Endothelial cell of umbilical vein (primary cell): Measurements from ENCODE around the gene MT1G. TPM values are rescaled to one million over a fixed set of nuclear protein-coding genes. Genes with fewer than 3 reads are reported as not detected.
A peak's percentile ranks its signal among the peaks of the same experiment; 100 is the strongest.

Source experiments
- BruUV-seq: library from RNA; stranded (reverse); fragments of 400-500 nt; replicated peaks from 2 replicates; lab custom pipeline; 2021; lab: Mats Ljungman, UMichigan
- CTCF ChIA-PET: fragments of 300-600, 350-600 bp; sonication (Branson Sonifier 250); formaldehyde crosslinking; loops from one replicate; lab custom pipeline; 2021; ENCODE audit warnings: antibody characterized with exemption, inconsistent platforms; lab: Charles Lee
- POLR2A ChIA-PET: fragments of 300-600, 350-600 bp; sonication (Branson Sonifier 250); formaldehyde crosslinking; loops from one replicate; lab custom pipeline; 2021; ENCODE audit warnings: antibody characterized with exemption, inconsistent platforms; lab: Charles Lee
- DNase-seq: peaks from one replicate; pipeline ENCODE4 v3.0.0-alpha.2; 2011; ENCODE audit warnings: low read depth, low spot score
- FAIRE-seq: peaks from 2 replicates; lab custom pipeline; 2011; peaks lifted over from hg19 to GRCh38; lab: Jason Lieb, UNC
- H2AFZ ChIP-seq: 2 replicates; pipeline ENCODE4 v1.6.0; 2012; ENCODE audit warnings: low read depth, low read length, control low read depth, inconsistent platforms
- H3K27ac ChIP-seq: 2 replicates; pipeline ENCODE4 v1.5.1; 2011; ENCODE audit warnings: low read depth, mild to moderate bottlenecking, control low read depth, low read length, moderate library complexity; ENCODE audit not compliant: insufficient read depth
- H3K27me3 ChIP-seq, 2 experiments: 2 replicates each; pipeline versions ENCODE4 v1.6.0 to v1.6.1; 2011; ENCODE audit warnings: low read length in 2 of 2, mixed read lengths in 1 of 2; ENCODE audit not compliant: control insufficient read depth in 2 of 2, insufficient read depth in 2 of 2
- H3K36me3 ChIP-seq, 2 experiments: 2 replicates in 1 of 2; 3 replicates in 1 of 2; pipeline ENCODE4 v1.5.1; 2011; ENCODE audit warnings: low read length in 2 of 2, mild to moderate bottlenecking in 1 of 2, moderate library complexity in 1 of 2; ENCODE audit not compliant: control insufficient read depth in 2 of 2, insufficient read depth in 2 of 2; ENCODE audit errors: extremely low read depth in 1 of 2
- H3K4me1 ChIP-seq: 3 replicates; pipeline ENCODE4 v1.5.1; 2011; ENCODE audit warnings: mild to moderate bottlenecking, low read length; ENCODE audit not compliant: control insufficient read depth, insufficient read depth; ENCODE audit errors: extremely low read depth
- H3K4me2 ChIP-seq: 2 replicates; pipeline ENCODE4 v1.6.1; 2011; ENCODE audit warnings: low read length, control low read depth, mixed read lengths; ENCODE audit not compliant: insufficient read depth
- H3K4me3 ChIP-seq, 3 experiments: fragments of 200-600 bp in 1 of 3; sonication (generic), shearing (Covaris generic) in 1 of 3; replicated peaks in 1 of 3; 2 replicates each; pipeline ENCODE4 v1.5.1; 2011 to 2016; ENCODE audit warnings: control low read depth in 3 of 3, low read length in 3 of 3, mild to moderate bottlenecking in 2 of 3, inconsistent platforms in 1 of 3, low read depth in 1 of 3, moderate library complexity in 1 of 3; ENCODE audit not compliant: insufficient read depth in 1 of 3
- H3K79me2 ChIP-seq: 2 replicates; pipeline ENCODE4 v1.6.0; 2012; ENCODE audit warnings: low read length, inconsistent platforms; ENCODE audit not compliant: control insufficient read depth, insufficient read depth
- H3K9ac ChIP-seq: replicated peaks from 2 replicates; pipeline ENCODE3; 2011; ENCODE audit warnings: low read length, control low read depth; ENCODE audit not compliant: insufficient read depth; ENCODE audit errors: extremely low read depth
- H3K9me1 ChIP-seq: replicated peaks from 3 replicates; pipeline ENCODE4 v1.6.0; 2011; ENCODE audit warnings: mild to moderate bottlenecking, low read length; ENCODE audit not compliant: control insufficient read depth, insufficient read depth; ENCODE audit errors: extremely low read depth
- H3K9me3 ChIP-seq: replicated peaks from 2 replicates; pipeline ENCODE4 v1.5.1; 2012; ENCODE audit warnings: low read length, inconsistent platforms; ENCODE audit not compliant: control insufficient read depth, insufficient read depth
- H4K20me1 ChIP-seq: replicated peaks from 2 replicates; pipeline ENCODE3; 2011; ENCODE audit warnings: mild to moderate bottlenecking, low read length; ENCODE audit not compliant: control insufficient read depth, insufficient read depth; ENCODE audit errors: extremely low read depth
- EZH2 ChIP-seq: IDR thresholded peaks from 2 replicates; pipeline ENCODE4 v1.6.1; 2012; ENCODE audit warnings: borderline replicate concordance, low read depth, mild to moderate bottlenecking, moderate library complexity, low read length, inconsistent platforms; ENCODE audit not compliant: severe bottlenecking
- FOS ChIP-seq: IDR thresholded peaks from 2 replicates; pipeline ENCODE4 v1.6.1; 2011; ENCODE audit warnings: mild to moderate bottlenecking, low read length, moderate library complexity, borderline replicate concordance; ENCODE audit not compliant: insufficient read depth
- GATA2 ChIP-seq: IDR thresholded peaks from 2 replicates; pipeline ENCODE4 v1.7.0; 2011; ENCODE audit warnings: low read depth, mild to moderate bottlenecking, moderate library complexity, mixed read lengths, low read length; ENCODE audit not compliant: insufficient read length, insufficient read depth
- JUN ChIP-seq: IDR thresholded peaks from 2 replicates; pipeline ENCODE4 v1.6.1; 2011; ENCODE audit warnings: borderline replicate concordance, low read depth; ENCODE audit not compliant: insufficient read length, insufficient read depth
- MAX ChIP-seq: IDR thresholded peaks from 2 replicates; pipeline ENCODE4 v1.6.1; 2011; ENCODE audit not compliant: insufficient read depth, insufficient read length
- MYC ChIP-seq: IDR thresholded peaks from one replicate; pipeline ENCODE4 v1.6.1; 2011; ENCODE audit warnings: mild to moderate bottlenecking, low read depth, low read length
- POLR2A ChIP-seq: IDR thresholded peaks from 2 replicates; pipeline ENCODE4 v1.6.1; 2012; ENCODE audit warnings: low read depth, mild to moderate bottlenecking, control low read depth, low read length
- POLR2AphosphoS5 ChIP-seq: IDR thresholded peaks from 2 replicates; pipeline ENCODE4 v1.6.1; 2012; ENCODE audit warnings: low read depth, mild to moderate bottlenecking, control low read depth, low read length, moderate library complexity; ENCODE audit not compliant: insufficient read depth
- dilution Hi-C: fragments of 300-500 bp; cut with MboI; formaldehyde crosslinking; loops from one replicate; pipeline ENCODE4 v1.15.0; 2019; ENCODE audit warnings: low sequenced_read_pairs; ENCODE audit not compliant: extremely low pct_ligation_motif_present
- intact Hi-C: fragments of 100-400 bp; cut with micrococcal nuclease; formaldehyde crosslinking; loops from one replicate; pipeline ENCODE4 v1.10.0; 2022
- polyA plus RNA-seq, 4 experiments: library from polyadenylated mRNA; depleted of rRNA in 3 of 4; stranded (reverse) in 3 of 4; unstranded in 1 of 4; fragments of >200 nt; gene quantifications; 2 replicates each; pipeline versions ENCODE4 v1.2.1 to v1.2.3, GENCODE V29; 2011 to 2012; ENCODE audit warnings: missing spikeins in 1 of 4
- total RNA-seq: library from RNA; stranded (reverse); gene quantifications from 2 replicates; pipeline ENCODE4 v1.2.3, GENCODE V29; 2021
- TF ChIP-seq, protein P1 (sequence below), 2 donors: IDR thresholded peaks; 1 replicate in 1 of 2; 2 replicates in 1 of 2; pipeline ENCODE4 v1.5.1; 2011; ENCODE audit warnings: low read length in 2 of 2, mild to moderate bottlenecking in 2 of 2, moderate library complexity in 2 of 2, control low read depth in 1 of 2, inconsistent platforms in 1 of 2, low read depth in 1 of 2; ENCODE audit not compliant: insufficient read depth in 1 of 2; ENCODE audit errors: extremely low read depth in 1 of 2

MT1G gene
- total and polyA plus RNA-seq, 2 donors (not counting 3 experiments of a cell fraction or from before 2014, with no cell fraction given), result not detected

GRCh38 chr16:56682703-56683397, 15.0 kb upstream of the MT1G start:
- Histone ChIP-seq H3K27me3 (no peaks in the 10 kb centered on the region), H3K4me2 (peak overlapping the region; percentile 72), H3K4me3 (peak overlapping the region; percentile 25 to 63 (median 37)), H3K36me3 (no peaks in the 10 kb centered on the region), H3K9me1 (no peaks in the 10 kb centered on the region), H3K9me3 (no peaks in the 10 kb centered on the region), H2AFZ (peak overlapping the region; percentile 96), H3K79me2 (no peaks in the 10 kb centered on the region), H4K20me1 (no peaks in the 10 kb centered on the region), H3K4me1 (peaks cover 10% of the 10 kb centered on the region), H3K9ac (peak overlapping the region; percentile 84), H3K27ac (peak overlapping the region; percentile 18)
- TF ChIP-seq MYC (no peak), MAX (no peak), GATA2 (no peak), JUN (no peak), FOS (no peak), POLR2A (no peak), EZH2 (no peak), POLR2AphosphoS5 (no peak)
- TF ChIP-seq, protein P1, sequence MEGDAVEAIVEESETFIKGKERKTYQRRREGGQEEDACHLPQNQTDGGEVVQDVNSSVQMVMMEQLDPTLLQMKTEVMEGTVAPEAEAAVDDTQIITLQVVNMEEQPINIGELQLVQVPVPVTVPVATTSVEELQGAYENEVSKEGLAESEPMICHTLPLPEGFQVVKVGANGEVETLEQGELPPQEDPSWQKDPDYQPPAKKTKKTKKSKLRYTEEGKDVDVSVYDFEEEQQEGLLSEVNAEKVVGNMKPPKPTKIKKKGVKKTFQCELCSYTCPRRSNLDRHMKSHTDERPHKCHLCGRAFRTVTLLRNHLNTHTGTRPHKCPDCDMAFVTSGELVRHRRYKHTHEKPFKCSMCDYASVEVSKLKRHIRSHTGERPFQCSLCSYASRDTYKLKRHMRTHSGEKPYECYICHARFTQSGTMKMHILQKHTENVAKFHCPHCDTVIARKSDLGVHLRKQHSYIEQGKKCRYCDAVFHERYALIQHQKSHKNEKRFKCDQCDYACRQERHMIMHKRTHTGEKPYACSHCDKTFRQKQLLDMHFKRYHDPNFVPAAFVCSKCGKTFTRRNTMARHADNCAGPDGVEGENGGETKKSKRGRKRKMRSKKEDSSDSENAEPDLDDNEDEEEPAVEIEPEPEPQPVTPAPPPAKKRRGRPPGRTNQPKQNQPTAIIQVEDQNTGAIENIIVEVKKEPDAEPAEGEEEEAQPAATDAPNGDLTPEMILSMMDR (IDR thresholded peaks at IDR 0.05; ENCODE audit: extremely low read depth in 1 of 2, insufficient read depth in 1 of 2, low read depth in 1 of 2, low read length in 2 of 2), result no peak
- dilution Hi-C loops, result no loop called here
- FAIRE-seq, result no peak
- intact Hi-C loops, result loop anchor here (1.0 to 2.0 kb wide), 3 partner anchors 44 to 76 kb away; partner anchors contain the start of gene MT1A
- CTCF ChIA-PET, result interaction anchor here (0.8 to 2.1 kb wide), 5 partner anchors 19 to 82 kb away, joined by 3 to 12 read pairs (median 4); no protein-coding TSS in a partner anchor
- DNase-seq, result no peak
- TSS peak; percentile 93 for BruUV-seq
- POLR2A ChIA-PET, result interaction anchor here (1.1 kb wide), 1 partner anchor 58 kb away, joined by 3 read pairs; the partner anchor contains the start of gene MT1E
